Measurements from ENCODE around the gene ADARB2.
"Not testable (repeated sequence)": the region's sequence is repeated elsewhere in the genome, so short reads cannot be mapped to it uniquely, and the experiment has no call there.

Gene ADARB2

GRCh38 chr10:1638889-1639419 is 98.4 kb downstream of the ADARB2 start:
- no peak for DNase-seq (ENCODE audit: low read depth)

GRCh38 chr10:1635340-1635739 is 102.0 kb downstream of the ADARB2 start:
- DNase-seq (ENCODE audit: low read depth) = no peak

- no peak for DNase-seq (ENCODE audit: low read depth)
Measured at GRCh38 chr10:1634239-1634638, 103.1 kb downstream of the ADARB2 start.

- no peak for DNase-seq (ENCODE audit: low read depth)
Measured at GRCh38 chr10:1633783-1634182, 103.5 kb downstream of the ADARB2 start.

GRCh38 chr10:1632596-1632995 is 104.7 kb downstream of the ADARB2 start:
- DNase-seq (ENCODE audit: low read depth) = no peak

- no peak for DNase-seq (ENCODE audit: low read depth)
Measured at GRCh38 chr10:1632141-1632540, 105.2 kb downstream of the ADARB2 start.

GRCh38 chr10:1631282-1631681 is 106.0 kb downstream of the ADARB2 start:
- DNase-seq (ENCODE audit: low read depth) = no peak

GRCh38 chr10:1630304-1630703 is 107.0 kb downstream of the ADARB2 start:
- DNase-seq (ENCODE audit: low read depth) = no peak

GRCh38 chr10:1629326-1630198 is 107.8 kb downstream of the ADARB2 start:
- DNase-seq (ENCODE audit: low read depth) = no peak

GRCh38 chr10:1628757-1629156 is 108.6 kb downstream of the ADARB2 start:
- DNase-seq (ENCODE audit: low read depth) = no peak

- DNase-seq (ENCODE audit: low read depth) = no peak
Measured at GRCh38 chr10:1627945-1628344, 109.4 kb downstream of the ADARB2 start.

- DNase-seq (ENCODE audit: low read depth) = no peak
Measured at GRCh38 chr10:1626835-1627234, 110.5 kb downstream of the ADARB2 start.

- DNase-seq (ENCODE audit: low read depth) = no peak
Measured at GRCh38 chr10:1626410-1626809, 110.9 kb downstream of the ADARB2 start.

- DNase-seq (ENCODE audit: low read depth) = no peak
Measured at GRCh38 chr10:1625731-1626130, 111.6 kb downstream of the ADARB2 start.

- no peak for DNase-seq (ENCODE audit: low read depth)
Measured at GRCh38 chr10:1625079-1625478, 112.2 kb downstream of the ADARB2 start.

- DNase-seq (ENCODE audit: low read depth) = no peak
Measured at GRCh38 chr10:1624240-1624639, 113.1 kb downstream of the ADARB2 start.

GRCh38 chr10:1620803-1621202 is 116.5 kb downstream of the ADARB2 start:
- DNase-seq (ENCODE audit: low read depth) = no peak

- DNase-seq (ENCODE audit: low read depth) = not testable (repeated sequence)
Measured at GRCh38 chr10:1617376-1618317, 119.7 kb downstream of the ADARB2 start.

GRCh38 chr10:1616701-1617100 is 120.6 kb downstream of the ADARB2 start:
- not testable (repeated sequence) for DNase-seq (ENCODE audit: low read depth)

GRCh38 chr10:1615186-1615954 is 122.0 kb downstream of the ADARB2 start:
- DNase-seq (ENCODE audit: low read depth) = no peak

GRCh38 chr10:1613511-1613910 is 123.8 kb downstream of the ADARB2 start:
- no peak for DNase-seq (ENCODE audit: low read depth)

- no peak for DNase-seq (ENCODE audit: low read depth)
Measured at GRCh38 chr10:1612908-1613307, 124.4 kb downstream of the ADARB2 start.
